ENCODE data around the gene OCA2.

The OCA2 gene

DNA sequence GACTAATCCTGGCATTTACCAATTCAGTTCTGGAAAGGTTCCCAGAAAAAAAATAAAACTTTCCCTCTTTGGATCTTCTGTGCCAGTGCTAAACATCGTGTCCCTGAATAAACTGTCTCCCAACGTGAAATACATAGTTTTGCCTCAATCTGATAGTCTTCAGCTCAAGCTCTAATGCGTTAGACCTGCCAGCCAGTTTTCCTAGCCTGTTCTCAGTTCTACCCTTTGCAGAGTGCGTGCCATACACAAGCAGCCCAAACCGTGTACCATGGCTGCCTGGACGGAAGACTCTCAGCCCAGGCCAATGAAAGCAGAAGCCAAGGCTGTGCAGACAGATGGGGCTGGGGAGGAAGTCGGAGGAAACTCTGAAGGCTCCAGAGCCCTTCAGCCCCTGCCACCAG lies 11.4 kb upstream of the OCA2 start:
- Histone ChIP-seq H3K9me3 (ENCODE audit: control insufficient read depth in 1 of 2, low read length in 2 of 2) (no peaks in the 10 kb centered on the region), H3K4me1 (ENCODE audit: control insufficient read depth in 1 of 2, insufficient read depth in 2 of 2, low read length in 2 of 2) (peaks cover 0 to 16% of the 10 kb centered on the region in 2 donors), H3K36me3 (ENCODE audit: control insufficient read depth in 1 of 2, insufficient read depth in 2 of 2, low read length in 2 of 2) (peaks cover 36 to 43% of the 10 kb centered on the region in 2 donors), H3K27me3 (ENCODE audit: low read depth, low read length) (peaks cover 14% of the 10 kb centered on the region), H3K4me3 (ENCODE audit: low read depth in 1 of 2, low read length in 2 of 2) (no peak overlapping the region), H3K27ac (ENCODE audit: low read length) (no peak overlapping the region)

DNA sequence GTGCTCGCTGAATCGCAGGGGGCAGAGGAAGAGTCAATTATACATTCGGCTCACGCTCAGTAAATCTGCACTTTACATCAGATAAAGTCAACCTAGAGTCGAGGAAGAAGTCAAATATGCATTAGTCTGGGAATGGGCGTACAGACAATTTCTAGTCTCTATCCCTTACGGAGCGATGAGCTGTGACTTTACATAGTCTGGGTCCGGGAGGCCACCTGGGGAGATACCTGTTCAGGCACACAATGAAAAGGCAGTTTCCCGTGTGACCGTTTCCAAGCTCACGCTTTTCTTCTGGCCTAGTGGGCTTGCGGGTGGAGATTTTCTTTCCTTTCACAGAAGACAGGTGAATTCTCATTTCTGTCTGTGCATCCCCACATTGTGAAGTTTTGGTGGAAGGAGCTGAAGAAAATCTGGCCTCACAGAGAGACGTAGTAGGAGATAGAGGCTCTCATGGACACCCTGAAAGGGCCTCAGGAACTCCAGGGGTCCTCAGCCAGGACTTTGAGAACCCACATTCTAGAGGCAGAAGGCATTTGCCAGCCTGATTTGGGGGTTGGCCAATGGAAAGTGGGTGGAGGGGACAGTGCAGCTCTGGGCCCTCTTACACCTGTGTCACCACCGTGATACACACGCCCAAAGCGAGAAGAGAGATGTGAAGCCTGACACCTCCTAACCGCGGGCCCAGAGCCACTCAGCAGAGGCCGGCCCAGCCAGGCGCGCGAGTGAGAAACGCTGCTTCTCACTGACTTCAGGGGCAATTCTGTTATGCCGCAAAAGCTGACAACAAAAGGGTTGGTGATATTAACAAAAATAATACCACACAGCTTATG lies 10.7 kb upstream of the OCA2 start:
- Histone ChIP-seq H3K36me3 (ENCODE audit: control insufficient read depth in 1 of 2, insufficient read depth in 2 of 2, low read length in 2 of 2) (peaks cover 34 to 37% of the 10 kb centered on the region in 2 donors), H3K4me1 (ENCODE audit: control insufficient read depth in 1 of 2, insufficient read depth in 2 of 2, low read length in 2 of 2) (peaks cover 0 to 16% of the 10 kb centered on the region in 2 donors), H3K27ac (ENCODE audit: low read length) (no peak overlapping the region), H3K27me3 (ENCODE audit: low read depth, low read length) (peaks cover 16% of the 10 kb centered on the region), H3K4me3 (ENCODE audit: low read depth in 1 of 2, low read length in 2 of 2) (no peak overlapping the region), H3K9me3 (ENCODE audit: control insufficient read depth in 1 of 2, low read length in 2 of 2) (no peaks in the 10 kb centered on the region)

DNA sequence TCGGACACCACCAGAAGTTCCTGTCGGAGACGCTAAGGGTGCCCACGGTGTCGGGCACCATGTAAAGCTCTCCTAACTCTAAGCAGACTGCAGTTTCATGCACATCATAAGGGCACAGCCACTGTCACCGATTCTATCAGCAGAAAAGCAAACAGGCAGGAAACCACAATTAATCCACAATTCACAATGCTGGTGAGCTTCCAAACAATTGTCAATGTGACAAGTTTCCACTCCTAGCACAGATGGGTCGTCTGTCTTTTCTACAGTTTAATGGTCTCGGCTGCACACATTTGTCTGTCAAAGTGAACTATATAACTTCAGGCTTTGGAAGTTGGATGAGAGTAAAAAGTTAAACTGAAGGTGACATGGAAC lies 8.8 kb upstream of the OCA2 start:
- Histone ChIP-seq H3K9me3 (ENCODE audit: control insufficient read depth in 1 of 2, low read length in 2 of 2) (no peaks in the 10 kb centered on the region), H3K27me3 (ENCODE audit: low read depth, low read length) (peaks cover 16% of the 10 kb centered on the region), H3K27ac (ENCODE audit: low read length) (no peak overlapping the region), H3K36me3 (ENCODE audit: control insufficient read depth in 1 of 2, insufficient read depth in 2 of 2, low read length in 2 of 2) (peaks cover 16 to 18% of the 10 kb centered on the region in 2 donors), H3K4me3 (ENCODE audit: low read depth in 1 of 2, low read length in 2 of 2) (peak overlapping the region in 1 of 2 donors; percentile 79), H3K4me1 (ENCODE audit: control insufficient read depth in 1 of 2, insufficient read depth in 2 of 2, low read length in 2 of 2) (peaks cover 0 to 16% of the 10 kb centered on the region in 2 donors)

DNA sequence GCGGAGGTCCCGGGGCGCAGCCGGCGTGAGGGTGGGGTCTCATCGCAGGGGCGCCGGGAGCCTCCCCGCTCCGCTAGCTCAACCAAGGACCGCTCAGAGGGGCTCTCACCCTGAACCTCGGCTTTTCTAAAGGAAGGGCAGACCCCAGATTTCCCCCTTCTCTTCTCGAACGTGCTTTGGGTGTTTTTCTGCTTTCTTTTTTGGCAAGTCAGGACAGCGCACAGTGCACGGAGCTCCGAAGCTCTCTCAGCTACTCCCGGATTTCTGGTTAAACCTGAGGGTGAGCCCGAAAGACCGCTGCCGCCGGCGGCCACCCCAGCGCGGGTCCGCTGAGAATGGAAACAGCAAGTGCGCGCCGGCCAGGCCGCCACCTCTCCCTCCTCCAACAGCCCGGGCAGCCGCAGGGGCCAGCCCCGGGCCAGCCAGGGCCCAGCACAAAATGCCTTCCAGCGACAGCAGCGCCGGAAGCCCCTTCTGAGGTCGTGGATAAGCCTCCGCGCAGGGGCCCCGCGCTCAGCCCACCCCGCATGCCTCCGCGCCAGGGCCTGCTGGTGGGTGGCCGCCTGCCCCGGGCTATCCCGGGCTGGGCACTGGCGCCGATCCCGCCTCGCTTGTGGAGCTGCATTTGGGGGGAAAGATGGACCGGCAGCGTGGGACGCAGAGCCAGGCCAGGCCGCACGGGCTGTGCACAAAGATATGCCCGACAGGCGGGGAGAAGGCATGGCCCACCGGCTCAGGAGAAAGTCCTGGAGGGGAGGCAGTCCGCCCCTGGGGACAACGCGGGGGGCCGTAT lies 8.2 kb upstream of the OCA2 start:
- H3K27ac ChIP-seq (ENCODE audit: low read length) = no peak overlapping the region
- H3K4me3 ChIP-seq (ENCODE audit: low read depth in 1 of 2, low read length in 2 of 2) = peak overlapping the region; percentile 60 to 79
- H3K27me3 ChIP-seq (ENCODE audit: low read depth, low read length) = peaks cover 16% of the 10 kb centered on the region
- peaks cover 0 to 16% of the 10 kb centered on the region in 2 donors for H3K4me1 ChIP-seq (ENCODE audit: control insufficient read depth in 1 of 2, insufficient read depth in 2 of 2, low read length in 2 of 2)
- H3K9me3 ChIP-seq (ENCODE audit: control insufficient read depth in 1 of 2, low read length in 2 of 2) = no peaks in the 10 kb centered on the region
- H3K36me3 ChIP-seq (ENCODE audit: control insufficient read depth in 1 of 2, insufficient read depth in 2 of 2, low read length in 2 of 2) = peaks cover 11 to 12% of the 10 kb centered on the region in 2 donors

DNA sequence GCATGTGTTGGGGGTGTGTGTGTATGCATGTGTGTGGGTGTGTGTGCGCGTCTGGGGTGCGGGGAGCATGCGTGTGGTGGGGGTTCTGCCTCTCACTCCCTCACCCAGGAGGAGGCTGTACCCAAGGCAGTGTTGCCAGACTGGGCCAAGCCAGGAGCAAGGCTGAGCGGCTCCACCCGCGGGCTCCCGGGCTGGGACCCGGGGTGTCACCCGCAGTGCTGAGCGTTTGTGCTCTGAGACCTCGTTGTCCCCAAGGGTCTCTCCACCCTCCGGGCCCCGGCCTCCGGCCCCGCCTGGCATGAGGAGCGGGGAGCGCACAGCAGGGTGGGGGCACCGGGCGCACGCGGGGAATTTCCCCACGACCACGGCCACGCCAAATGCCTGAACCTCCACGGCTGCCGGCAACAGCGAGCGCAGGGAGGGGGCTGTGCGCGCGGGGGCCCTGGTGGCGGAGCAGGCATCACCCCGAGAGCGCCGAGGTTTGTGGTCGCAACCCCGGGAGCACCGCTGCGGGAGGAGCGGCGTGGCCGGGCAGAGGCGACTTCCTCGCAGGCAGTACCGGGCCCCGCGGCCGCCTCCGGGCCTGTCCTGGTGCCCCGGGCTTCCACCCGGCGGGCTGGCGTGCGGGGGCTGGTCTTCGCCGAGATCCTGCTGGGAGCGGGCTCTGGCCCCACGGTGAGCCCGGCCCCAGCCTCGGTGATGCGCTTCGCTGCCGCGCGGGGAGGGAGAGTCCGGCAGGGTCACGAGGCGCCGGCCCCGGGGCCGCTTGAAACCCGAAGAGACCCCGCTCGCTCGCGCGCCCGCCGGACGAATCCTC lies 7.4 kb upstream of the OCA2 start:
- Histone ChIP-seq H3K4me3 (ENCODE audit: low read depth in 1 of 2, low read length in 2 of 2) (peak overlapping the region; percentile 60 to 79), H3K27ac (ENCODE audit: low read length) (no peak overlapping the region), H3K4me1 (ENCODE audit: control insufficient read depth in 1 of 2, insufficient read depth in 2 of 2, low read length in 2 of 2) (peaks cover 0 to 16% of the 10 kb centered on the region in 2 donors), H3K9me3 (ENCODE audit: control insufficient read depth in 1 of 2, low read length in 2 of 2) (no peaks in the 10 kb centered on the region), H3K36me3 (ENCODE audit: control insufficient read depth in 1 of 2, insufficient read depth in 2 of 2, low read length in 2 of 2) (peaks cover 3 to 4% of the 10 kb centered on the region in 2 donors), H3K27me3 (ENCODE audit: low read depth, low read length) (peaks cover 17% of the 10 kb centered on the region)

DNA sequence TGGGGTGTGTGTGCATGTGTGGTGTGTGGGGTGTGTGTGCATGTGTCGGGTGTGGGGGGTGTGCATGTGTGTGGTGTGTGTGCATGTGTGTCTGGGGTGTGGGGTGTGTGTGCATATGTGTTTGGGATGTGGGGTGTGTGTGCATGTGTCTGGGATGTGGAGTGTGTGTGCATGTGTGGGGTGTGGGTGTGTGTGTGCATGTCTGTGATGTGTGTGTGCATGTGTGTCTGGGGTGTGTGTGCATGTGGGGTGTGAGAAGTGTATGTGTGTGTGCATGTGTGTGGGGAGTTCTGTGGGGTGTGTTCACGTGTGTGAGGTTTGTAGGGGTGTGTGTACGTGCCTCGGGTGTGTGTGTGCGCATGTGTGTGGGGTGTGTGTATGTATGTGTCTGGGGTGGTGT lies 6.7 kb upstream of the OCA2 start:
- peaks cover 24% of the 10 kb centered on the region for H3K27me3 ChIP-seq (ENCODE audit: low read depth, low read length)
- no peaks in the 10 kb centered on the region for H3K9me3 ChIP-seq (ENCODE audit: control insufficient read depth in 1 of 2, low read length in 2 of 2)
- H3K36me3 ChIP-seq (ENCODE audit: control insufficient read depth in 1 of 2, insufficient read depth in 2 of 2, low read length in 2 of 2) = no peaks in the 10 kb centered on the region
- H3K27ac ChIP-seq (ENCODE audit: low read length) = no peak overlapping the region
- no peak overlapping the region for H3K4me3 ChIP-seq (ENCODE audit: low read depth in 1 of 2, low read length in 2 of 2)
- peaks cover 0 to 16% of the 10 kb centered on the region in 2 donors for H3K4me1 ChIP-seq (ENCODE audit: control insufficient read depth in 1 of 2, insufficient read depth in 2 of 2, low read length in 2 of 2)

DNA sequence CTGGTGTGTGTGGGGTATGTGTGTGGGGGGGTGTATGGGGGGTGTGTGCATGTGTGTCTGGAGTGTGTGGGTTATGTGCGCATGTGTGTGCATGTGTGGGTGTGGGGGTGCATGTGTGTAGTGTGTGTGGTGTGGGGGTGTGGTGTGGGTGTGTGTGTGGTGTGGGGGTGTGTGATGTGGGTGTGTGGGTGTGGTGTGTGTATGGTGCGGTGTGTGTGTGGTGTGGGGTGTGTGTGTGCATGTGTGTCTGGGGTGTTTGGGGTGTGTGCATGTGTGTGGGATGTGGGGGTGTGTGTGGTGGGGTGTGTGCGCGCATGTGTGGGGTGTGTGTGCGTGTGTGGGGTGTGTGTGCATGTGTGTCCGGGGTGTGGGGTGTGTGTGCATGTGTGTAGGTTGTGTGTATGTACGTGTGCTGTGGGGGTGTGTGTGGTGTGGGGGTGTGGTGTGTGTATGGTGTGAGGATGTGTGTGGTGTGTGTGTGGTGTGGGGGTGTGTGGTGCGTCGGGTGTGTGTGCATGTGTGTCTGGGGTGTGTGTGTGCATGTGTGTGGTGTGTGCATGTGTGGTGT lies 6.2 kb upstream of the OCA2 start:
- peaks cover 0 to 16% of the 10 kb centered on the region in 2 donors for H3K4me1 ChIP-seq (ENCODE audit: control insufficient read depth in 1 of 2, insufficient read depth in 2 of 2, low read length in 2 of 2)
- no peaks in the 10 kb centered on the region for H3K9me3 ChIP-seq (ENCODE audit: control insufficient read depth in 1 of 2, low read length in 2 of 2)
- H3K36me3 ChIP-seq (ENCODE audit: control insufficient read depth in 1 of 2, insufficient read depth in 2 of 2, low read length in 2 of 2) = no peaks in the 10 kb centered on the region
- peaks cover 29% of the 10 kb centered on the region for H3K27me3 ChIP-seq (ENCODE audit: low read depth, low read length)
- H3K4me3 ChIP-seq (ENCODE audit: low read depth in 1 of 2, low read length in 2 of 2) = no peak overlapping the region
- H3K27ac ChIP-seq (ENCODE audit: low read length) = no peak overlapping the region

DNA sequence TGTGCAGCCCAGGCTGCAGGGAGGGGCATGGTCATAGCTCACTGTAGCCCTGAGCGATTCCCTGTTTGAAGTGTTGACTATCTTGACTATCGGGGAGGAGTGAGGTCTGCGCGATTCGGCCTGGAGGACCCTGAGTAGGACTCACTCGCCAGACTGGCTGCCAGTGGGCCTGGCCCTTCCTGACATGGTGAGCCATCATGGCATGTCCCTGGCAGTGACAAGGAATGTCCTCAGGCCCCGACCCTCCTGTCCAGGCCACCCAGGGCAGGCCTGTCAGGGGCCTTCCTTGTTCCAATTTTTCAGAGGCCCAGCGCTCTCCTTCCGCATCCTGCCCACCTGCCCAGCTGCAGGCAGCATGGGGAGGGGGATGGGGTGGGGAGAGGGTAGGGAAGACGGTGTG lies 5.2 kb upstream of the OCA2 start:
- Histone ChIP-seq H3K36me3 (ENCODE audit: control insufficient read depth in 1 of 2, insufficient read depth in 2 of 2, low read length in 2 of 2) (no peaks in the 10 kb centered on the region), H3K4me1 (ENCODE audit: control insufficient read depth in 1 of 2, insufficient read depth in 2 of 2, low read length in 2 of 2) (peaks cover 0 to 19% of the 10 kb centered on the region in 2 donors), H3K27me3 (ENCODE audit: low read depth, low read length) (peaks cover 37% of the 10 kb centered on the region), H3K4me3 (ENCODE audit: low read depth in 1 of 2, low read length in 2 of 2) (no peak overlapping the region), H3K27ac (ENCODE audit: low read length) (no peak overlapping the region), H3K9me3 (ENCODE audit: control insufficient read depth in 1 of 2, low read length in 2 of 2) (no peaks in the 10 kb centered on the region)

DNA sequence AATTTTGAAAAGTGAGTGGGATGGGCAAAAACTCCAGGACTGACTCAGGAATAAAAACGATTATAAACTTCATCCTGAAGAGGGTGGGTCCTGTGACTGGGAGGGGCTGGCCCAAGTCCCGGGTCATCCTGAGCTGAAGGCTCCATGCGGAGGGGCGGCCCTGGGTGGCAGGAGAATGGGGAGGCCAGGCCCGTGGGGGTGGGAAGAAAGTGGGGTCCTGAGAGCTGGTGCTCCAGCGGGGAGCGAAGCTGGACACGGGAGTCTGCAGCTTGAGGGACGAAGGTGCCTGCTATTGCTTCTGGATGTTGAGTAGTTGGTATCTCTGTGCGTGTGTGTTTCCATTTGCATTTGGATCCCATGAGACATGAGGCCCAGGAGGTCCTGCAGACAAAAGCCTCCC lies 4.7 kb upstream of the OCA2 start:
- H3K9me3 ChIP-seq (ENCODE audit: control insufficient read depth in 1 of 2, low read length in 2 of 2) = no peaks in the 10 kb centered on the region
- no peak overlapping the region for H3K4me3 ChIP-seq (ENCODE audit: low read depth in 1 of 2, low read length in 2 of 2)
- no peak overlapping the region for H3K27ac ChIP-seq (ENCODE audit: low read length)
- peaks cover 0 to 24% of the 10 kb centered on the region in 2 donors for H3K4me1 ChIP-seq (ENCODE audit: control insufficient read depth in 1 of 2, insufficient read depth in 2 of 2, low read length in 2 of 2)
- peaks cover 40% of the 10 kb centered on the region for H3K27me3 ChIP-seq (ENCODE audit: low read depth, low read length)
- no peaks in the 10 kb centered on the region for H3K36me3 ChIP-seq (ENCODE audit: control insufficient read depth in 1 of 2, insufficient read depth in 2 of 2, low read length in 2 of 2)

DNA sequence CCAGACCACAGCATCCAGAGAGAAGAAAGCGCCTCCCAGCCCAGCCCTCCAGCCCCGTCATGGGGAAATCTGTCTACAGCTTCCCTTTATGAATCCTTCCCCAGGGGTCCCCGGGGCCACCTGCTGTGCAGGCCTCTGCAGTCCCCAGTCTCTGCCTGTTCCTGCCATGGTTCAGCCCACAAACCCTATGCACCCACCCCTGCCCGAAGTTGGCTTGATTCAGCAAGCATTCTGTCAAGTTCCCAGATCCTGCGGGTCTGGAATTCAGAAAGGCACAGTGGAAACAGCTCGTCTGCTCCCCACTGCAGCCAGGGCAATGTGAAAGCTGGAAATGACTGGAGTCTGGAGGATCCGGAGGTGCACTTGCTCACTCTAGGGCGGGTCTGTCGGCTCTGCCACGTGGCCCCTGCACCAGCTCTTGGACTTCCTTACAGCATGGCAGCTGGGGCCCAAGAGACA lies 2.9 kb upstream of the OCA2 start:
- Histone ChIP-seq H3K4me1 (ENCODE audit: control insufficient read depth in 1 of 2, insufficient read depth in 2 of 2, low read length in 2 of 2) (peaks cover 0 to 23% of the 10 kb centered on the region in 2 donors), H3K4me3 (ENCODE audit: low read depth in 1 of 2, low read length in 2 of 2) (no peak overlapping the region), H3K27ac (ENCODE audit: low read length) (no peak overlapping the region), H3K27me3 (ENCODE audit: low read depth, low read length) (peaks cover 51% of the 10 kb centered on the region), H3K36me3 (ENCODE audit: control insufficient read depth in 1 of 2, insufficient read depth in 2 of 2, low read length in 2 of 2) (no peaks in the 10 kb centered on the region), H3K9me3 (ENCODE audit: control insufficient read depth in 1 of 2, low read length in 2 of 2) (no peaks in the 10 kb centered on the region)

Measured in muscle layer of duodenum (tissue), 2 donors.